Vagina (tissue), 2 donors: Measurements from ENCODE around the gene RBMXL3. TPM values are rescaled to one million over a fixed set of nuclear protein-coding genes. Genes with fewer than 3 reads are reported as not detected.

Experiments
- DNase-seq, 2 donors: peaks; one replicate each; pipeline ENCODE4 v3.0.0-alpha.2; 2017; ENCODE audit errors: extremely low spot score in 2 of 2
- H3K27ac ChIP-seq: fragments of 200-600 bp; sonication (generic); one replicate; pipeline ENCODE4 v1.5.1; 2019
- H3K27me3 ChIP-seq: fragments of 200-600 bp; sonication (generic); one replicate; pipeline ENCODE4 v1.5.1; 2019
- H3K36me3 ChIP-seq, 2 donors: fragments of 200-600 bp; sonication (generic); one replicate each; pipeline ENCODE4 v1.5.1; 2017 to 2019
- H3K4me1 ChIP-seq: fragments of 200-600 bp; sonication (generic); one replicate; pipeline ENCODE4 v1.5.1; 2019
- H3K4me3 ChIP-seq, 2 donors: fragments of 200-600 bp; sonication (generic); 1 replicate in 1 of 2; 2 replicates in 1 of 2; pipeline ENCODE4 v1.5.1; 2016 to 2019
- H3K9me3 ChIP-seq: fragments of 200-600 bp; sonication (generic); one replicate; pipeline ENCODE4 v1.5.1; 2019
- CTCF ChIP-seq, 3 experiments: fragments of 450-650 bp in 2 of 3; fragments of 200-600 bp in 1 of 3; sonication (generic) in 1 of 3; IDR thresholded peaks; one replicate each; pipeline ENCODE4 v1.5.1; 2017 to 2019; ENCODE audit warnings: antibody characterized with exemption in 3 of 3, mild to moderate bottlenecking in 2 of 3, moderate library complexity in 2 of 3
- POLR2A ChIP-seq, 2 donors: fragments of 450-650 bp; IDR thresholded peaks; one replicate each; pipeline ENCODE4 v1.6.1; 2017; ENCODE audit warnings: antibody characterized with exemption in 2 of 2, mild to moderate bottlenecking in 2 of 2, moderate library complexity in 2 of 2
- POLR2AphosphoS5 ChIP-seq, 2 donors: sonication (generic); formaldehyde crosslinking; IDR thresholded peaks; one replicate each; pipeline ENCODE4 v1.9.0; 2017; ENCODE audit warnings: antibody characterized with exemption in 2 of 2, mild to moderate bottlenecking in 2 of 2, low read depth in 1 of 2; ENCODE audit not compliant: insufficient read depth in 1 of 2
- intact Hi-C: fragments of 100-400 bp; cut with DNase I; formaldehyde crosslinking; loops from one replicate; pipeline ENCODE4 v1.15.1; 2023
- total RNA-seq: library from RNA; depleted of rRNA; stranded (reverse); fragments of >200 nt; gene quantifications from one replicate; pipeline ENCODE4 v1.2.3, GENCODE V29; 2016

Gene RBMXL3
- not detected for total RNA-seq

DNA sequence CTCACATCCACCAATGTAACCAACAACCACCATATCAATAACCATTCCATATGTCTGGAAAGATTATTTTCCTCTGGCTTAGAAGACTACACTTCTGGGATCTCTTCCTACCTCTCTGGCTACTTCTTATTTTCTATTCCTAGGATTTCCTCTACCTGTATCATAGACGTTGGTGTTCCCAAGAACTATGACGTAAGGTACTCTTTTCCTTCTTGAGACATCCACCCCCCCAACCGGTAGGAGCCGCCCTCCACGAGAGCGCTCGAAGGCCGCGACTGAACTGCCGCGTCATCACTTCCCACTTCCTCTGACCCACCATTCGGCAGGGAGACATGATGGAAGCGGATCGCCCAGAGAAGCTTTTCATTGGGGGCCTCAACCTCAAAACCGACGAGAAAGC is at the start of gene RBMXL3:
RBMXL3 (plus strand) TSS at position 301 of the 400 bp plus-strand sequence; CDS start at position 333, 32 bp downstream.
- Histone ChIP-seq H3K27me3 (no peaks in the 10 kb centered on the region), H3K9me3 (no peaks in the 10 kb centered on the region), H3K27ac (no peak within 1 kb of the TSS), H3K36me3 (no peaks in the 10 kb centered on the region), H3K4me1 (no peaks in the 10 kb centered on the region), H3K4me3 (no peak within 1 kb of the TSS)
- no peak for TF ChIP-seq POLR2AphosphoS5 (IDR thresholded peaks at IDR 0.05; ENCODE audit: insufficient read depth in 1 of 2, low read depth in 1 of 2)
- TF ChIP-seq POLR2A (IDR thresholded peaks at IDR 0.05): no peak
- no peak for TF ChIP-seq CTCF (IDR thresholded peaks at IDR 0.05)
- intact Hi-C loops: no loop called here
- no peak for DNase-seq

DNA sequence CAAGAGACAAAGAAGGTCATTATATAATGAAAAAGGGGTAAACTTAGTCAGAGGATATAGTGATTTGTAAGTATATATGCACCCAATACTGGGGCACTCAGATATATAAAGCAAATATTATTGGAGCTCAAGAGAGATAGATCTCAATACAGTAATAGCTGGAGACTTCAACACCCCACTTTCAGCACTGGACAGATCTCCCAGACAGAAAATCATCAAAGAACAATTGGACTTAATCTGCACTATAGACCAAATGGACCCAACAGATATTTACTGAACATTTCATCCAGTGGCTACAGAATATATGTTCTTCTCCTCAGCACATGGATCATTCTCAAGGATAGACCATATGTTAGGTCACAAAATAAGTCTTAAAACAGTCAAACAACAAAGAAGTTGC is 47.2 kb upstream of the RBMXL3 start:
- intact Hi-C loops: no loop called here
- peaks cover 0 to 7% of the 10 kb centered on the region in 2 donors for H3K36me3 ChIP-seq
- no peak overlapping the region for H3K27ac ChIP-seq
- no peaks in the 10 kb centered on the region for H3K4me1 ChIP-seq
- TF ChIP-seq POLR2AphosphoS5 (IDR thresholded peaks at IDR 0.05; ENCODE audit: insufficient read depth in 1 of 2, low read depth in 1 of 2): no peak
- no peak for TF ChIP-seq POLR2A (IDR thresholded peaks at IDR 0.05)
- TF ChIP-seq CTCF (IDR thresholded peaks at IDR 0.05): no peak
- H3K4me3 ChIP-seq: no peak overlapping the region
- H3K27me3 ChIP-seq: no peaks in the 10 kb centered on the region
- H3K9me3 ChIP-seq: no peaks in the 10 kb centered on the region
- DNase-seq: no peak

- intact Hi-C loops: no loop called here
- no peak for TF ChIP-seq POLR2A (IDR thresholded peaks at IDR 0.05)
- TF ChIP-seq CTCF (IDR thresholded peaks at IDR 0.05): peak in 2 of 3 experiments; percentile 13 to 20
- no peak for TF ChIP-seq POLR2AphosphoS5 (IDR thresholded peaks at IDR 0.05; ENCODE audit: insufficient read depth in 1 of 2, low read depth in 1 of 2)
- no peak overlapping the region for H3K27ac ChIP-seq
- H3K4me1 ChIP-seq: no peaks in the 10 kb centered on the region
- H3K9me3 ChIP-seq: no peaks in the 10 kb centered on the region
- DNase-seq: no peak
- H3K4me3 ChIP-seq: no peak overlapping the region
- H3K27me3 ChIP-seq: no peaks in the 10 kb centered on the region
- H3K36me3 ChIP-seq: no peaks in the 10 kb centered on the region
These were observed 42.0 kb upstream of the RBMXL3 start for GRCh38 chrX:115147220-115147619.

GRCh38 chrX:115173181-115173580 is 16.0 kb upstream of the RBMXL3 start:
- no peaks in the 10 kb centered on the region for H3K4me1 ChIP-seq
- no peaks in the 10 kb centered on the region for H3K36me3 ChIP-seq
- no peak for DNase-seq
- H3K27ac ChIP-seq: no peak overlapping the region
- no peak overlapping the region for H3K4me3 ChIP-seq
- TF ChIP-seq POLR2AphosphoS5 (IDR thresholded peaks at IDR 0.05; ENCODE audit: insufficient read depth in 1 of 2, low read depth in 1 of 2) (no peak), CTCF (IDR thresholded peaks at IDR 0.05) (no peak), POLR2A (IDR thresholded peaks at IDR 0.05) (no peak)
- H3K9me3 ChIP-seq: no peaks in the 10 kb centered on the region
- intact Hi-C loops: no loop called here
- no peaks in the 10 kb centered on the region for H3K27me3 ChIP-seq

- DNase-seq: no peak
- H3K27me3 ChIP-seq: no peaks in the 10 kb centered on the region
- no peak overlapping the region for H3K4me3 ChIP-seq
These were observed 14.7 kb upstream of the RBMXL3 start for GRCh38 chrX:115174548-115174947.

More at GRCh38 chrX:115174548-115174947, 14.7 kb upstream of the RBMXL3 start:
- TF ChIP-seq CTCF (IDR thresholded peaks at IDR 0.05) (no peak), POLR2A (IDR thresholded peaks at IDR 0.05) (no peak)
- Histone ChIP-seq H3K9me3 (no peaks in the 10 kb centered on the region), H3K4me1 (no peaks in the 10 kb centered on the region), H3K36me3 (no peaks in the 10 kb centered on the region), H3K27ac (no peak overlapping the region)
- intact Hi-C loops: no loop called here
